ENCODE results near the gene RPUSD1.

RPUSD1 gene

DNA sequence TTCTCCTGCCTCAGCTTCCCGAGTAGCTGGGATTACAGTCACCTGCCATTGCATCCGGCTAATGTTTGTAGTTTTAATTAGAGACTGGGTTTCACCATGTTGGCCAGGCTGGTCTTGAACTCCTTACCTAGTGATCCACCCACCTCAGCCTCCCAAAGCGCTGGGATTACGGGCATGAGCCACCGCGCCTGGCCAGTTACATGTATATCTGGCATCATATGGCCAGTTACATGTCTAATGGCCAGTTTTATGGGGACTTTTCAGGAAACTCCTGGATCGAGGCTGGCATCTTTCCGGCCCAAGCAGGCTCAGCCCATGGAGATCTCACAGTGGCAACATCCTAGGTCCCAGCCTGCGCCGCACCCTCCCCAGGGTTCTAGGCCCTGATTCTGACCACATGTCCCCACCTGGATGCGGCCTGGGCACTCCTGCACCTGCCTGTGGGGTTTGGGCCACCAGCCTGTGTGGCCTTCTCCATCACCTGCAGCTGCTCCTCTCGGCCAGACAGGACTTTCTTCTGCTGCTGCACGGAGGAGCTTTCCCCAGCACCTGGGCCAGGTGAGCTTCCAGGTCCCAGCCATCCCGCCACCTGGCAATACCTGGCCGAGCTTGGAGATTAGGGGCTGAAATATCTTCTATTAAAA, 46.1 kb downstream of the RPUSD1 start:
- DNase-seq: no peak

DNA sequence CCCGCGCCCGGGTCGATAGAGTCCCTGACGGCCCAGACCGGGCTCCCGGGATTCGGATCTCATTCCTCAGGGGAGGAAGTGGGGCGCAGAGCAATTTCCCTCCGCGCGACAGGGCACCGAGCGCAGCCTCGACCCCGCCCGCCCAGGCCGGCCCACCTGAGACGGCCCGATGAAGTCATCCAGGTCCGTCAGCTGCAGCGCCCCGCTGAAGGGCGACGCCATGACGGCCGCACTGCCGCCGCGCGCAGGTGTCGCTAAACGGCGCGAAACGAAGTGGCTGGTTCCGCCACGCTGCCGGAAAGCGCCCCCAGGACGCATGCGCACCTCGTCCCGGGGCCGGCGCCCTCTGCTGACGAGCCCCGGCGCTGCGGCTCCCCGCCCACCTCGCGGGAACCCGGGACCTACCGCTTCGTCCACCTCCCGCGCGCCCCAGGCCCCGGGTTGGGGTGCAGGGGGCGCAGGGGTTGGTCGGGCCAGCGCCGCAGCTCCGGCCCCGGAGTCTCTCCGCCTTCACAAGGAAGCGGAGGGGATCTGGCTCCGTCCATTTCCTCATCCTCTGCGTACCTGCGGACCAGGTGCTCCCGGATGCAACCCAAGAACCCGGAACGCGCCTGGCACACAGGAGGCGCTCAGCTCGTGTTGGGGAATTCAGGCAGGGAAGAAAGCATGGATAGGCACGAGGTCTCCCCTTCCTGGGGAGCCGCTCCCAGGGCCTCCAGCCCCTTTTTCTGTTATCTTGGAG, 47.2 kb downstream of the RPUSD1 start, which contains the start of gene CIAO3:
CIAO3 (minus strand) TSS at position 234 of the 742 bp plus-strand sequence; CDS start at position 222, 12 bp downstream.
- DNase-seq: peak; percentile 80

DNA sequence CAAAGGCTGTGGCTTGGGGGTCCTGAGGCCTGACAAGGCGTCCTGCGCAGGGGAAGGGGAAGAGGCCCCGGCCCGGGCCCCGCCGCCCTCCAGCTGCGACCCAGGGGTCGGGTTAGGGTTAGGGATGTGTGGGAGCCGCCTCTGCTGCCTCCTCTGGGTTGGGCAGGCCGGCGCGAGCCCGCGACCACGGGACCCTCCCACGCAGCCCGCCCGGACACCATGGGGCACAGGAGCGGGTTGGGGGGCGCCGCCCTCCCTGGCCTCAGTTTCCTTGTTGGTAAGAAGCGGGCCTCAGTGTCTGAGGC, 47.8 kb downstream of the RPUSD1 start:
- DNase-seq: no peak

- DNase-seq: no peak
Measured at GRCh38 chr16:739560-740458, 48.4 kb downstream of the RPUSD1 start.

DNA sequence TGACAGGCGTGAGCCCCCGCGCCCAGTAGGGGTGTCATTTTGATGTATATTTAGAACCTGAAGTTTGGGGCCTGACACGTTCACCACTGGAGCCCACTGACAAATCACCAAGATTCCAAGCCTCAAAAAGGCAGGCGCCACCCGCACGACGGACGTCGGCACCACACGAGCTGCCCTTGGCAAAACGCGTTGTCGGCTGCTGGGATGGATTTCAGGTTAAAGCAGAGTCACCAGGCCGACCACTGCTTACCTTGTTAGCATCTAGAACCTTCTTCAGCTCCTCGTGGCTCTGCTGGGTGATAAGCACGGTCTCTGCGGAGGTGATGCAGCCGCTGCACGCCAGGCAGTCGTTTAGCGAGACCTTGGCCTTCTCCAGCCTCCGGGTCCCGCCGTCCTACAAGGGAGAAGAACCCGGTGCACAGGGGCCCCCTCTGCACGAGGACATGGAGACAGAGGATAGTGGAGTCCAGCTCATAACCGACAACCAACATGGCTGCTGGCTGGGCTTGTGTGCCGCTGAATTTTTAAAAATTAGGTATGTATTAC, 51.2 kb downstream of the RPUSD1 start:
- DNase-seq: no peak

GRCh38 chr16:735982-736453, 52.2 kb downstream of the RPUSD1 start:
- no peak for DNase-seq

DNA sequence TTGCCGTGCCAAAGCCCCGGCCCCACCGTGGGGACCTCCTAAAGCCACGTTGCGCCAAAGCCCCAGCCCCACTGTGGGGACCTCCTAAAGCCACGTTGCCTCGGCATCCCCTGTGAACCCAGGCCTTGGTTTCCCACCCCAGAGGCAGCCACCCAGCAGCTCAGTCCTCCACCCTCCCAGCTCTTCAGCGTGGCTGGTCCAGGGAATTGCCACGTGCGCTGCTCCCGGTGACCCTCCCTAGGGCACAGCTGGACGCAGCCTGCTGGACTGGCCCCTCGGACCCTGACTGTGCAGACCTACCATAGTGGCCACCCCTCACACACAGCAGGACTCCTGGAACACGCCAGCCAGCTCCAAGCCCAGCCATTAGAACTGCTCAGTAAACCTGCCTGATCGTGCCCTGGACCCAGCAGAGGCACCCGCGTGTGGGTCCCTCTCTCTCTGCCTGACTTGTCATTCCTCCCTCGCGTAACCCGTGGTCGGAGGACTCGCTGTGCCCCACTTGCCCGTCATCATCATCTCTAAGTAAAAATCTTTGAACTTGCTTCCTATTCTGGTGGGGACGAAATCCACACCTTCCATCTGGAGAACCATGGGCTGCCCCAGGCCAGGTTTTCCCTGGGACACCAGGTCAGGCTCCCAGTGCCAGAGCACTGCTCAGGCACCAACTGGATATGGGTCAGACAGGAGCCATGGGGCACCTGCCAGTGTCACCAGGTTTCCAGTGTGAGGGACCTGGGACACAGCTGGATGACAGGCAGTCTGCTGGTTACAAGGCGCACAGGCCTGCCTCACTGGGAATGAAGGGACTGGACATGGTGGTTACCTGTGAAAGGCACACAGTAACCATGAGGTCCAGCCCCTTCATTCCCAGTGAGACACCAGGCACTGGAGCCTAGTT, 53.0 kb downstream of the RPUSD1 start:
- no peak for DNase-seq
